SH-SY5Y (cell line): Measurements from ENCODE around the gene XXYLT1.

ENCODE experiments used
- GATA2 ChIP-seq: IDR thresholded peaks from 2 replicates; pipeline ENCODE4 v1.6.1; 2011; ENCODE audit warnings: mild to moderate bottlenecking, low read depth, low read length
- GATA3 ChIP-seq: IDR thresholded peaks from 2 replicates; pipeline ENCODE4 v1.6.1; 2011; ENCODE audit warnings: low read depth, mild to moderate bottlenecking, low read length, moderate library complexity

GRCh38 chr3:195126056-195126605 lies 144.8 kb downstream of the XXYLT1 start:
- TF ChIP-seq GATA3 (no peak), GATA2 (no peak)
